ENCODE data around the gene KIF6. TPM values are rescaled to one million over a fixed set of nuclear protein-coding genes. Genes with fewer than 3 reads are reported as not detected.

KIF6 gene
- total RNA-seq, 2 experiments from 2014 or later: not detected

GRCh38 chr6:39707962-39708683 is 17.1 kb downstream of the KIF6 start:
- H3K9me3 Mint-ChIP-seq: no peaks in the 10 kb centered on the region
- TF ChIP-seq CTCF (IDR thresholded peaks at IDR 0.05): no peak
- Histone ChIP-seq H3K4me3 (ENCODE audit: low read length) (no peak overlapping the region), H3K27me3 (ENCODE audit: control insufficient read depth in 1 of 2, insufficient read depth in 2 of 2, low read length in 2 of 2) (no peaks in the 10 kb centered on the region), H3K27ac (ENCODE audit: low read depth in 1 of 2, low read length in 2 of 2) (no peak overlapping the region), H3K9me3 (ENCODE audit: control insufficient read depth in 1 of 2, insufficient read depth in 1 of 2, low read length in 2 of 2) (no peaks in the 10 kb centered on the region), H3K4me1 (ENCODE audit: insufficient read depth, low read length) (no peaks in the 10 kb centered on the region), H3K36me3 (ENCODE audit: insufficient read depth, low read length) (no peaks in the 10 kb centered on the region)
- H3K4me1 Mint-ChIP-seq (ENCODE audit: low read depth): no peaks in the 10 kb centered on the region
- intact Hi-C loops (cut with DNase I, micrococcal nuclease): no loop called here
- ChIA-PET CTCF (no interaction called here), POLR2A (no interaction called here)
- peaks cover 44% of the 10 kb centered on the region for H3K27me3 Mint-ChIP-seq
- no peak for DNase-seq
- no peaks in the 10 kb centered on the region for H3K36me3 Mint-ChIP-seq (ENCODE audit: low read depth)
- no peak for ATAC-seq (ENCODE audit: poor library complexity)
- H3K27ac Mint-ChIP-seq: no peak overlapping the region
- no peak overlapping the region for H3K4me3 Mint-ChIP-seq

GRCh38 chr6:39706819-39707335 is 18.3 kb downstream of the KIF6 start:
- Mint-ChIP-seq H3K4me3 (no peak overlapping the region), H3K4me1 (ENCODE audit: low read depth) (no peaks in the 10 kb centered on the region), H3K9me3 (no peaks in the 10 kb centered on the region), H3K27me3 (peaks cover 41% of the 10 kb centered on the region), H3K36me3 (ENCODE audit: low read depth) (no peaks in the 10 kb centered on the region), H3K27ac (no peak overlapping the region)
- no peak for TF ChIP-seq CTCF (IDR thresholded peaks at IDR 0.05)
- no peak overlapping the region for H3K27ac ChIP-seq (ENCODE audit: low read depth in 1 of 2, low read length in 2 of 2)
- no peaks in the 10 kb centered on the region for H3K4me1 ChIP-seq (ENCODE audit: insufficient read depth, low read length)
- POLR2A ChIA-PET: no interaction called here
- intact Hi-C loops (cut with DNase I, micrococcal nuclease): no loop called here
- CTCF ChIA-PET: interaction anchor here (1.0 kb wide), 1 partner anchor 9 kb away, joined by 4 read pairs; no protein-coding TSS in a partner anchor
- no peak for DNase-seq
- H3K9me3 ChIP-seq (ENCODE audit: control insufficient read depth in 1 of 2, insufficient read depth in 1 of 2, low read length in 2 of 2): no peaks in the 10 kb centered on the region
- no peak for ATAC-seq (ENCODE audit: poor library complexity)
- no peaks in the 10 kb centered on the region for H3K36me3 ChIP-seq (ENCODE audit: insufficient read depth, low read length)
- H3K27me3 ChIP-seq (ENCODE audit: control insufficient read depth in 1 of 2, insufficient read depth in 2 of 2, low read length in 2 of 2): no peaks in the 10 kb centered on the region
- H3K4me3 ChIP-seq (ENCODE audit: low read length): no peak overlapping the region

GRCh38 chr6:39702265-39702664 is 22.9 kb downstream of the KIF6 start:
- Mint-ChIP-seq H3K36me3 (ENCODE audit: low read depth) (no peaks in the 10 kb centered on the region), H3K4me3 (no peak overlapping the region), H3K9me3 (no peaks in the 10 kb centered on the region), H3K27me3 (peaks cover 13% of the 10 kb centered on the region), H3K27ac (no peak overlapping the region), H3K4me1 (ENCODE audit: low read depth) (no peaks in the 10 kb centered on the region)
- ChIA-PET POLR2A (no interaction called here), CTCF (no interaction called here)
- intact Hi-C loops (cut with DNase I, micrococcal nuclease): no loop called here
- Histone ChIP-seq H3K4me3 (ENCODE audit: low read length) (no peak overlapping the region), H3K4me1 (ENCODE audit: insufficient read depth, low read length) (no peaks in the 10 kb centered on the region), H3K27me3 (ENCODE audit: control insufficient read depth in 1 of 2, insufficient read depth in 2 of 2, low read length in 2 of 2) (no peaks in the 10 kb centered on the region), H3K27ac (ENCODE audit: low read depth in 1 of 2, low read length in 2 of 2) (no peak overlapping the region), H3K9me3 (ENCODE audit: control insufficient read depth in 1 of 2, insufficient read depth in 1 of 2, low read length in 2 of 2) (no peaks in the 10 kb centered on the region), H3K36me3 (ENCODE audit: insufficient read depth, low read length) (no peaks in the 10 kb centered on the region)
- ATAC-seq (ENCODE audit: poor library complexity): no peak
- no peak for TF ChIP-seq CTCF (IDR thresholded peaks at IDR 0.05)
- no peak for DNase-seq
